Activated CD4-positive, alpha-beta T cell treated with anti-CD3 and anti-CD28 coated beads, Interleukin-10, Interleukin-2, amounts not matched to agents 100 ng/mL and 50 ng/mL, durations not matched to agents 16 hours and 8 hours (primary cell): ENCODE data around the gene CACNA1C.

Source experiments
- DNase-seq: peaks from one replicate; pipeline ENCODE4 v3.0.0-alpha.2; 2020

CACNA1C gene

GRCh38 chr12:2142068-2142467, 89.3 kb downstream of the CACNA1C start:
- DNase-seq: no peak

GRCh38 chr12:2144951-2145350, 92.2 kb downstream of the CACNA1C start:
- no peak for DNase-seq

DNA sequence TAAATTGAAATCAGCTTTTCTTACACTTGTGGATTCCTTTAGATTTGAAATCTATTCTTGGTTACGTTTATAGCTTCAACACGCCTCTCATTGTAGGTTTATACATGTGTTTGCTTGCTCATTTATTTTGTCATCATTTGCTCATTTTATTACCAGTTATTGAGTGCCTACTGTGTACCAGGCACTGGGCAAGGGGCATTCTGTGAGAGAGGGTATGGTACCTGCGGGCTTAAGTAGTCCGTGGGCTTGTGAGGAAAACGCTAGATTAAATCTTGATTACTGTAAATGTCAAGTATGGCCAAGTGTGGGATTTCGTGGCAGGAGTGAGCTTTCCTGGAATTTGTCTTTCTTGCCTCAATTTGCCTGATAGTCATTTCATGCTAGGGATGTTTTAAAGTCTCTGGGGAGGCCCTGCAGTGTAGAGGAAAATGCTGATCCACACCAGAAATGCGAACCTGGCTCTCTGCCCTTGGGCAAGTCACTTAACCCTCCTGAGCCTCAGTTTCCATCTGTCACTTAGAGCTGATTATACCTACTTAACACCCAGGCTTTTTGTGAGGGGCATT, 92.7 kb downstream of the CACNA1C start:
- no peak for DNase-seq

DNA sequence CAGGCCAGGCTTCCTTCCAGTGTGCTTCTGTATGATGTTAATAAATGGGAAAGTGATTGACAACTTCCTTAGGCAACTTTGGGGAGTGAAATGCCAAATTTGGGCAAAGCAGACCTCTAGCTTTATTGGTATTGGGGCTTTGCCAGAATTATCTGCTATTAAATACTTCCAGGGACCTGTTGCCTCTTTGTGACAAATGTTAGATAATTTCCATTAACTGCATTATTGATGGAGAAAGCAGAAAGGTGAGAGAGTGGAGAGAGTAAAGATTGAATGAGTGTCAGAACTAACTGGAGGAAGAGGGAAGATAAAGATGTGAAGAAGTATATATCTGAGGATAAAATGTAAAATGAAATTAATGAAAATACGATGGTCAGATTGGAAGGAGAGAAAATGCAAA, 94.5 kb downstream of the CACNA1C start:
- no peak for DNase-seq

DNA sequence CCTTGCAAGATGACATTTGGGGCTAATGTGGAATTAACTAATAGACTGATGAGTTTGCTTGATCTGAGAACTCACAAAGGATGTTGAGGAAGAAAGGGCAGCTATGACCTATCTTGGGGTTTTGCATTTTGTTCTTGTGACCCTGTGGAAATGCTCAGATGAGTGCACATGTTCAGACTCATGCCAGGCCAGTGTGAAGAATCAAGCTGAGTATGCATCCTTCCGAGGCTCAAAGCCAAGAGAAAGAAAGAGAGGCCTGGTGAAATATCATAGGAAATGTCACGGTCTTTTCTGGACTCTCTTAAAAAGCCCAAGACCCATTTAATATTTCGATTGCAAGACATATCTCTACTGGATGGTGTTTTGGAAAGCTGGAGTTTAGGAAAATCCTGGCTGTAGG, 96.3 kb downstream of the CACNA1C start:
- DNase-seq: no peak

GRCh38 chr12:2150833-2151232, 98.0 kb downstream of the CACNA1C start:
- no peak for DNase-seq

GRCh38 chr12:2151391-2151790, 98.6 kb downstream of the CACNA1C start:
- DNase-seq: no peak

- peak; percentile 71 for DNase-seq
These were observed 99.3 kb downstream of the CACNA1C start for GRCh38 chr12:2152134-2152533.

- no peak for DNase-seq
These were observed 101.3 kb downstream of the CACNA1C start for GRCh38 chr12:2154050-2154449.

- DNase-seq: no peak
These were observed 101.7 kb downstream of the CACNA1C start for GRCh38 chr12:2154521-2154920.

DNA sequence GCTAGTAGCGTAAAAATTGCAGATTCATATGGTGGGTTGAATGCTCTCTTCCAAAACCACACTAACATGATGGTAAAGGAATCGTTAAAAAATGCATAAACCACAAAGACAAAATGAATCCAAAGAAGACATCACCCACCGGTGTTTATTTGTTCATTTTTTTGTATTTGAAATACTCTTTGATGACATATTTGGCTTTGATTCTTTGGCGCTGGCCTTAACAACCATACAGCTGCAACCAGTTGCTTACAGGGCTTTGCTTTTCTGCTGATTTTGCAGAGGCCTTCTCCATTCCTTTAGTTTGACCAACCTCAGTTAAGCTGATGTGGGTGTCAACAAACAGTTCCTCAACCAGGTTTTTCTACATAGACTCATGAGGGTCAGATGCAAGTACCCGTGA, 103.5 kb downstream of the CACNA1C start:
- DNase-seq: no peak

GRCh38 chr12:2160043-2160442, 107.3 kb downstream of the CACNA1C start:
- no peak for DNase-seq

DNA sequence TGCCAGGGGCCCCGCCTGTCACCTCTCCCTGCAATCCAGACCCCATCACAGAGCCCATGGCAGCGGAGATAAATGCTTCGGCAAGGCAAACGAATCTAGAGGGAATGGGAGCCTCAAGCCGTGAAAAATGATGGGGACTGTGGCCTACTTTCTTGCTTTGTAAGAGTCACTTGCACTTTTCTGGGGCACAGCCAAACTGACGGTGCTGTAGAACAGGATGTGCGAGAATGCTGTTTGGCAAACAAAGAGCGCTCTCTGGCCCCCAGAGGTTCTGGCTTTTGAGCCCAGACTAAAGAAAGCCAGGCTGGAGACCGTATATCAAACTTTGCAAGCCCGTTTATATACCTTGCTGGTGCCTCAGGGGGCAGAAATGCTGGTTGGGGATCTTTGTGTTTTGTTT, 108.7 kb downstream of the CACNA1C start:
- DNase-seq: no peak

GRCh38 chr12:2163177-2163941, 110.6 kb downstream of the CACNA1C start:
- DNase-seq: no peak

GRCh38 chr12:2165021-2165420, 112.2 kb downstream of the CACNA1C start:
- no peak for DNase-seq

GRCh38 chr12:2165927-2166326, 113.1 kb downstream of the CACNA1C start:
- DNase-seq: no peak

DNA sequence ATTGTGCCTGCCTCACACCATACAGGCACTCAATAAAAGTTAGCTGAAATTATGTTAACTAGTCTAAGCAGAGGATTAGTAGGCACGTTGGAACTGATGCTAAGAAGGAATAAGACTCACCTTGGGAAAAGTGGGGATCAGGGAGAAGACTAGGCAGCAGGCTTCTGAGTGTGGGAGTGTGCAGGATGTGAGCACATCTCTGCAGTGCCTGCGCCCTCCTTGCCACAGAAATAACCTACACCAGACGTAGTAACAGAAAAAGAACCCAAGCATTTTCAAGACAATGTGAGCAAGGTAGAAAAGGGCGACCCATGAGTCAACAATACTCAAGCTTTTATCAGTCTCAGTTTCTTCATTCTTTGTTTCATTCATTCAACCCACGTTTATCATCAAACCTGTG, 113.9 kb downstream of the CACNA1C start:
- DNase-seq: no peak

DNA sequence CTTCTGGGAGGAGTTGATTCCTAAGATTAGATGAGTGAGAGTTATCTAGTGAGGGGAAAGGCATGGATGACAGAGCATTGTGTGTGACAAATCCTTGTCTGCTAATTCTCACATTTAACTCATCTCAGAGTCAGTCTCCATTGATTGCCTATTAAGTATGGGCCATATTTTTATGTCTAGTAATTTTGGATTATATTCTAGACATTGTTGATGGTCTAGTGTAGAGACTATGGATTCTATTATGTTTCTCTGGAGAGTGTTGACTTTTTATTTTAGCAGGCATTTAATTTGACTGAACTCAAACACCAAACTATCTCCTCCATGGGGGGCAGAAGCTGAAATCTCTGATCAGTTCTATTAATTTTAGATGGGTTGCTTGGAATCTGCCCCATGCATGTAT, 114.4 kb downstream of the CACNA1C start:
- no peak for DNase-seq

DNA sequence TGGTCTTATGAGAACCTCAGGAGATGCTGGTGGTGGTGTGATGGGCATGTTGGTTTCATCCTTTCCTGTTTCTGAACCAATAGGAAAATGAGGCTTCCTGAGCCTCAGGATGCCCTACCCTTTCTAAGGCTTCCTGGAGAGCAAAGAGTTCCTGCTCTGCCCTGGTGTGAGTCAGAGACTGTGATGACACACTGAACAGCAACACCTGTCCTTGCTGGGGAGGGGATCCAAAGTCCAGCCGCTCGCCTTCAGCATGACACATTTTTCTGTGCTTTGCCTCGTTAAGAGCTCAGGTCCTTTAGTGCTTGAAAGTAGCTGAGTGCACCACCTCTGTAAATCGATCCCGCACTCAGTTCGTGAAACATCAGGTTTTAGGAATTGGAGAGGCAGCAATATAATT, 116.0 kb downstream of the CACNA1C start:
- DNase-seq: no peak

DNA sequence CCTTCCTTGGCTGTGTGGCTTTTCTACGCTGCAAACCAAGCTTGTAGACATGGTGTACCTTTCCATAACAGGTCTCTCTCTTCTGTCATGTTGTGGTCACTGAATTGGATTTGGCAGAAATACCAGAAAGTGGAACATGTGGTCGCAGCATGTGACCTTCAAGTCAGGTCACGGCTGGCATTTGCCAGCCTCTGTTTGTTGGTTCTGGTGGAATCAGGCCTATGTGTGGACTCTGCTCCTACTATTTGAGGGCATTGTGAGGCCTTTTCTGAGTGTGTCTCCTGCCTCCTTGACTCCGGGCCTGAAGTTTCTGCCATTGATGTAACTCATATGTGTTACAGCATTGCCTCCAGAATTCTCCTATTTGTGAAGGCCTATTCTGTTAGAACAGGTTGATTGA, 116.7 kb downstream of the CACNA1C start:
- DNase-seq: no peak

GRCh38 chr12:2169940-2170339, 117.2 kb downstream of the CACNA1C start:
- DNase-seq: no peak

DNA sequence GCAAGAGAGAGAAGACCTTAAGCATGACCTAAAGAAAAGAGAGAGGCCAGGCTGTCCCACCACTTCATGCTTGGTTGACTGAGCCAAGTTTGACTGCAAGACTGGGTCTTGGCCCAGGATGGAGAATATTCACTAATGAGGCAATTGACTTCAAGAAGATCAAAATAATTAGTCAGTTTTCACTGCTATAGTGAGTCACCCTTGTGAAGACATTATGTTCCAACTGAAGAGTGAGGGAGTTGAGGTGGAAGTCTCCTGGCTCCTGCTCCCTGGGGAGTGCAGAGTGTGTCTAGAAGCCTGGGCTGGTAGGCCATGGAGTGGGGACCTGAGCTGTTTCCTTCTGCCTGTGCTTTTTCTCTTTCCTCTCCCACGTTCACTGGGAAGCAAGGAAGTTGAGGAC, 117.6 kb downstream of the CACNA1C start:
- DNase-seq: no peak

- no peak for DNase-seq
These were observed 119.1 kb downstream of the CACNA1C start for GRCh38 chr12:2171672-2172426.
